Ishikawa (cell line): Measurements from ENCODE around the gene SH3RF2.

Source experiments
- CEBPB ChIP-seq: IDR thresholded peaks from 2 replicates; pipeline ENCODE4 v1.6.1; 2012
- CREB1 ChIP-seq: IDR thresholded peaks from 2 replicates; pipeline ENCODE4 v1.6.1; 2012; ENCODE audit warnings: low read depth
- EGR1 ChIP-seq: IDR thresholded peaks from 2 replicates; pipeline ENCODE4 v1.6.1; 2012
- EP300 ChIP-seq: IDR thresholded peaks from 2 replicates; pipeline ENCODE4 v1.6.1; 2012; ENCODE audit warnings: borderline replicate concordance
- FOXM1 ChIP-seq: IDR thresholded peaks from 2 replicates; pipeline ENCODE4 v1.6.1; 2012; ENCODE audit warnings: low read depth, borderline replicate concordance
- MAX ChIP-seq: IDR thresholded peaks from 2 replicates; pipeline ENCODE4 v1.6.1; 2012
- NFIC ChIP-seq: IDR thresholded peaks from 2 replicates; pipeline ENCODE4 v1.6.1; 2012
- RAD21 ChIP-seq: IDR thresholded peaks from 2 replicates; pipeline ENCODE4 v1.6.1; 2012; ENCODE audit warnings: low read depth
- REST ChIP-seq: IDR thresholded peaks from 2 replicates; pipeline ENCODE4 v1.6.1; 2012; ENCODE audit warnings: low read depth, mild to moderate bottlenecking
- TAF1 ChIP-seq: IDR thresholded peaks from 2 replicates; pipeline ENCODE4 v1.6.1; 2012; ENCODE audit warnings: low read depth, mild to moderate bottlenecking
- TCF12 ChIP-seq: IDR thresholded peaks from 2 replicates; pipeline ENCODE4 v1.6.1; 2012; ENCODE audit warnings: low read depth
- TEAD4 ChIP-seq: IDR thresholded peaks from 2 replicates; pipeline ENCODE4 v1.6.1; 2012
- USF1 ChIP-seq: IDR thresholded peaks from 2 replicates; pipeline ENCODE4 v1.6.1; 2012
- YY1 ChIP-seq: IDR thresholded peaks from 2 replicates; pipeline ENCODE4 v1.6.1; 2012; ENCODE audit warnings: low read depth
- ZBTB7A ChIP-seq: IDR thresholded peaks from 2 replicates; pipeline ENCODE4 v1.6.1; 2012; ENCODE audit warnings: low read depth

The SH3RF2 gene

GRCh38 chr5:146069780-146070099 is 133.4 kb downstream of the SH3RF2 start:
- TF ChIP-seq CREB1 (no peak), TAF1 (no peak), ZBTB7A (no peak), TCF12 (no peak), CEBPB (no peak), RAD21 (no peak), NFIC (no peak), USF1 (no peak), EGR1 (no peak), YY1 (no peak)

GRCh38 chr5:146070746-146071145 is 134.4 kb downstream of the SH3RF2 start:
- TF ChIP-seq TAF1 (no peak), ZBTB7A (no peak), RAD21 (no peak), USF1 (no peak), EGR1 (no peak), TCF12 (no peak), NFIC (no peak), REST (no peak), FOXM1 (no peak), YY1 (no peak), TEAD4 (no peak), CREB1 (no peak), CEBPB (no peak), EP300 (no peak), MAX (no peak)

GRCh38 chr5:146071171-146071570 is 134.8 kb downstream of the SH3RF2 start:
- TF ChIP-seq NFIC (no peak), EP300 (no peak), TAF1 (no peak), TEAD4 (no peak), YY1 (no peak)

- no peak for TF ChIP-seq TCF12
- no peak for TF ChIP-seq FOXM1
- TF ChIP-seq REST = no peak
Measured at GRCh38 chr5:146072595-146072994, 136.2 kb downstream of the SH3RF2 start.

GRCh38 chr5:146073239-146073900 is 137.0 kb downstream of the SH3RF2 start:
- no peak for TF ChIP-seq REST
- TF ChIP-seq EGR1 = no peak
- no peak for TF ChIP-seq YY1
- TF ChIP-seq MAX = no peak
- TF ChIP-seq FOXM1 = no peak
- no peak for TF ChIP-seq USF1
- no peak for TF ChIP-seq TCF12
- TF ChIP-seq RAD21 = no peak
- TF ChIP-seq TAF1 = no peak
- TF ChIP-seq EP300 = no peak
- no peak for TF ChIP-seq CEBPB
- no peak for TF ChIP-seq NFIC
- TF ChIP-seq ZBTB7A = no peak
- no peak for TF ChIP-seq TEAD4
- no peak for TF ChIP-seq CREB1
